ENCODE results near the gene TLN1.

Gene TLN1

DNA sequence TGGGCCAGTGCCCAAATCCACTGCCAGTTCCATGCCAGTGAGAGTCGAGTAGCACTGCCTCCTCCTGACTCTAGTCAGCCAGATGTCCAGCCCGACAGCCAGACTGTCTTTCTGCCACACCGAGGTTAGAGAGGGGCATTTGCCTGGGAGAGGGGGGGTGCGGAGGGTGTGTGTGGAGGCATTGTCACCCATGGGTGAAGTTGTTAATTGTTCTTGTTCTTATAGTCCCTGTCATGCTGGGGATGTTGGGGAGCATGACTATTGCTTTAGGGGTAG is 18.2 kb upstream of the TLN1 start:
- no peak for DNase-seq (ENCODE audit: low spot score)

DNA sequence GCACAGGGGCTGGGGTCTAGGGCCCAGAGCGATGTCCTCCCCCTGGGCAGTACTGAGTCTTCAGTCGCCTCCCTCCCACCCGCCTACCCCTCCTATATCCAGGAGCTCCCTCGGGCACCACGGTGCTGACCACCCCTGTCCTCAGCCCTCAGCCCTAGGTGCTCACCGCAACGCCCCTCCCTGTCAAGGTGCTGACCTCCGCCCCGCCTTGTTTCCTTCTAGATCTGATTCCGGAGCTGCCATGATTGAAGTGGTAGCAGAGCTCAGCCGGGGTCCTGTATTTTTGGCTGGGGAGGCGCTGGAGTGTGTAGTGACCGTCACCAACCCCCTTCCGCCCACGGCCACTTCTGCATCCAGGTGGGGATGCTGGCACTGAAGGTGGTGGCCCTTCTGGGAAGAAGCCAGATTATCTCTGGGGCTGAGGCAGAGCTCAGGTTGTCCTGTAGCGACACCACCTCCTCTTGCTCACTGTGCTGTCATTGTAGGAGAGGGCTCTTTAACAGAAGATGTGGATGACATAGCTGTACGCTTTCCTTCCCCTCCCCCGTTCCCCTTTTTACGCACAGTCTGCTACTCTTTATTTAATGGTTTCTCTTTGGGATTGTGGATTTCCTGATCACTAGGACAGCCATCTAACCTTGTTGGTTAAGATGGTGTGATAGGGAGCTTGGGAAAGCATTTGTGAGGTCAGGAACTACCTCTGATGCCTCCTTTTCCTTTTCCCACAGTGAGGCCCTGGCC is 17.7 kb upstream of the TLN1 start:
- no peak for DNase-seq (ENCODE audit: low spot score)

DNA sequence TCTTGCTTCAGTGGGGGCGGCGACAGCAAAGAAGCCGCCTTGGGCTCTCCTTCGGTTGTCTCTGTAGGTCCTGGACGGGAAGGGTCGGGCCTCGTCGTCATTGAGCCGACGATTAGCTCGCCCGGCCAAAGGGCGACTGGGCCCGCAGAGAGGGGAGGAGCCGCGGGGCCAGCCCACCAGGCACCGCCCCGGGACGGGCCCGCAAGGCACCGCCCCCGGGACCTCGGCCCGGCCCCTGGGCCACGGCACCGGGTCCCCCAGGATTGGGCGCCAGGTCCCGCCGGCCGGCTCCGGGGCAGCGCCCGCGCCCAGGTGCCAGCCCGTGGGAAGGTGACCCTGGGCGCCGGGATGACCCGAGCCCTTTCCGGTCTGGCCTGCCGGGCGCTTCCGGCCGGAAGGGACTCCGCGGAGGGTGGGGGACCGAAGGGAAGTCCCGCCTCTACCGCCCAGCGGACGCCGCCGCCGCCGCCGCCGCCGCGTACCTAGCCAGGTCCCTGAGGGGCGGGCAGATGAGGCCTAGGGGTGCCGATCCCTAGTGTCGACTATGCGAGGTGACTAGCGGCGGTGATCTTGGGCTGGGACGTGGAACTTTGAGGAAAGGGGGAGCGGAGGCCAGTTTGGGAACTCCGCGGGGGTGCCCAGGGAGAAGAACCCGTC is 17.0 kb upstream of the TLN1 start, which contains the start of the genes GBA2 and RGP1:
TSS of gene GBA2 (minus strand) at position 371 of the 657 bp plus-strand sequence. CDS start 524 bp downstream, outside the sequence.
TSS of gene RGP1 (plus strand) at position 430 of the 657 bp plus-strand sequence. CDS start 469 bp downstream, outside the sequence.
- peak; percentile 78 for DNase-seq (ENCODE audit: low spot score)

DNA sequence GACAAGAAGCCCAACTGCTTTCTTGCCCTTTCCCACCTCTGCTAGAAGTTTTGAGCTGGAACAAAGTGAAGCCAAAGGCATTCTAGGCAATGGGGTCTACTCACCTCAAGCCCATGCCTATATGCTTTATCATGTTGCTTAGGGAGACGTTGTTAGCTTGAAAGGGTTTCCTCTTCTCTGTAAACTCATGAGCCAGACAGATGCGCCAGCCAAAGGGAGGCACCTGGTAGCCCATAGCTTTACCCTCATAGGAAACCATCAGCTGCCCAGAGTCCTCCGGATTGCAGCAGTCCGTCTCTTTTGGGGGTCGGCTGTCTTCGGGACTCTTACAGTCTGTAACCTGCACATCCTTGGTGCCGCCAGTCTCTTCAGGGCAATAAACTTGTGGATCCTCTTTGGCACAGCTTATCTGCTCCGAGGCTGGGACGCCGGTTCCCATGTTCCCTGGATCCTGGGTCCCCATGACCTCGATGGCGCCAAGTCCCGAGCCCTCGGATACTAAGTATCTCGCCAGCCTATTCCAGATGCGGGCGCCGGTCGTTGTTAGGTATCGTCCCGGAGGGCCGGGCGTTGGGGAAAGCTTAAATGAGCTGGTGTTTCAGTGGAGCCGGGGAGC is 16.4 kb upstream of the TLN1 start:
- DNase-seq (ENCODE audit: low spot score) = no peak

DNA sequence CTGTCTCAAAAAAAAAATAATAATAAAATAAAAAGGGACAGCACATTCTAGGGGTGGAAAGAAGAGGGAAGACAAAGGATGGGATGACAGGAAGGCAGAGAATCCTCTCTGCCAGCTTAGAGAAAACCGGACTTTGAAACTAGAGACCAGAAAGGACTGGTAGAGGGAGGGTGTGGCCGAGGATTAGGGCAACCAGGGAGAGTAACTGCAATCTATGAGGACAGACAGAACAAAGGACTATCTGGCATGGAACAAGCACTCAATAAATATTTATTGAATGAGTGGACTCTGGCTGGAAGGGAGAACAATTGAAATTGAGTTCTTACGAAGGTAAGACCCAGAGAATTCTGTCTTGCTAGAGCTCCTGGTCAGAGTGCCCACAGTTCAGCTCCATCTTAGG is 14.6 kb upstream of the TLN1 start:
- no peak for DNase-seq (ENCODE audit: low spot score)

DNA sequence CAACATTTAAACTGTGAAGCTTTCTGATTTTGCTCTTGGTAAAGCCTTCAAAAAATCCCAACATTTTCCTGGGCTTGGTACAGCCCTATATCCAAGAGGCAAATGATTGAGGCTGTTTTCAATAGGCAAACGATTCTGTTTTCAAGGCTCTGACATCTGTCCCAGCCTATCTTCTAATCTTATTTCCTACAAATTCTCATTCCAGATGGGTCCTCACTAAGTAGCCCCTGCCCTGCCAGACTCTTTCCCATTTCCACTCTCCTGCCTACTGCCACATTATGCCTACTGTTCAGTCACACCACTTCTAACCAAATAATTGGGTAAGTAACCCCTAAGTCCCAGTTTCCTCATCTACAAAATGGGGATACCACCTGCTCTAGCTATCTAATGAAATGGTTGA is 13.6 kb upstream of the TLN1 start:
- DNase-seq (ENCODE audit: low spot score) = no peak

DNA sequence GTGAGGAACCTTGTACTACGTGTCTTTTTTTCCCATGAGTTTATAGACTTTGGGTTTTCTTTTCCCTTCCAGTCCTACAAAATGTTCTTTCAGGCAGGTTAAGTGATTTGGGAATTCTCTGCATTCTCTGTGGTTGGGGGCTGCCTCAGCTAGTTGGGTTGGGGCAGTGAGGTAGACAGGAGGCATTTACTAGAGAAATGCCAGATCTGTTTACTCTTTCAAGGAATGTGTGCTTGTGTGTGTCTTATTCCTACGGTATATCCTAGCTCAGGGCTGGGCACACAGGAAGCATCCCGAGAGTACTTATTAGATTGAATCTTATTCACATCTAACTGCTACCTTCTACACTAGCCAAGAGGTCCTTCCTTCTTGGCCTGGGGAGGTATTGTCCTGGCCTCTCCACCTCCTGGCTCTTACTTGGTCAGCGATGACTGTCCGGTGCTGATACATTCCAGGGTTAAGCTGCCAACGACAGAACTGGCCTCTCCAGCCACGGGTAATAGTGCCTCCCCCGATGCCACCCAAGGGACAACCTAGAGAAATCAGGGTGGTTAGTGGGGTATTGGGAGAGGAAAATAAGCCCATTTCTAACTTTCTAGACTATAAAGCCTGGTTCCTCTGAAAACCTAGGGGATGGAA is 12.0 kb upstream of the TLN1 start:
- DNase-seq (ENCODE audit: low spot score) = no peak

DNA sequence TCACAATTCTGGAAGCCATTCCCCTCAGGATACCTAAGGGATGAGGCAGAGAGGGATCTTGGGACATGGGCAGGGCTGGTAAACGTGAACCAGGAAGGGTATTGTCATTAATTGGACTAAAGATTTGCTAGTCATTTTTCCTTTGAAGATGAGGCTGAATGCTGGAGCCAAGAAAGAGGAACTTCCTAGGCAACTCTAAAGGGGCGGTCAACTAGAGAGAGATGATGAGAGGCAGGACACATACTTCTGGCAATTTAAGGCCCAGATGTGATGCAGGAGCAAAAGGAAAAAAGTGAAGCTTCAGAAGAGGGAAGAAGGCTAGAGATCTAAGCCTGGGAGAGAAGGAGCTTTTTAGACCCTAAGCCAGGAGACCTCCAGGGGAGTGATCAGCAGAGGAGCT is 11.5 kb upstream of the TLN1 start:
- DNase-seq (ENCODE audit: low spot score) = no peak

DNA sequence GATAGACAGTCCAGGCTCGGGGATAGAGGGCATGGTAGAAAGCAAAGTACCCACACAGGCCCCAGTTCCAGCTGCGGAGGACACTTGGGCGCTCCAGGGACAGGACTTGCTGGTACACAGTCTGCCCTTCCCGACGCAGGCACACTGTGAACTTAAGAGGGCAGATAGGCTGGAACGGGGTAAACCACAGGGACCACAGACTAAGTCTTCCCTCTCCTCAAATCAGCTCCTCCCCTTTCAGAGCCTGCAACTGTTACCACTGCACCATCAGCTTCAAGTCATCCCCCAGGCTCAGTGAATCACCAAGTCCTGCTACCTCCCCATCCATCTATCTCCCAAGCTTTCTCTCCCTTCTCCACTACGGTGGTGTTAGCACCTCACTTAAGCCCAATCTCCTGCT is 9.7 kb upstream of the TLN1 start:
- DNase-seq (ENCODE audit: low spot score) = no peak

DNA sequence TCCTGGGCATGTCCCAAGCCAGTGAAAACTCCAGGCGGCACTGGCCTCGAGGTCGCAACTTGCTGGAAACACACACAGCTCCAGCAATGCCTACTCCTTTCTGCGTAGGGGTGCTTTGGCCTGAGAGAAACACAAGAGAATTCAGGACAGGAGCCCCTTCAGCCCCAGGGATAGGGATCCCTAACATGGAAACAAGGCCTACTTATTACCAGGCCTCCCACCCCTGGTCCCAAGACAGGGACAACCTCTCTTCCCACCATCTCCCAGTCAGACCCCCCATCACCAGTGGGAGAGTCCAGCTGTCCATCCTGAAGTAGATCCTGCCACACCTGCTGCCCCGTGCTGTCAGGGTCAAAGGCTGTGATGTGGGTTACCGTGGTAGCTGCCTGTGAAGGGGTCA is 8.2 kb upstream of the TLN1 start:
- no peak for DNase-seq (ENCODE audit: low spot score)

DNA sequence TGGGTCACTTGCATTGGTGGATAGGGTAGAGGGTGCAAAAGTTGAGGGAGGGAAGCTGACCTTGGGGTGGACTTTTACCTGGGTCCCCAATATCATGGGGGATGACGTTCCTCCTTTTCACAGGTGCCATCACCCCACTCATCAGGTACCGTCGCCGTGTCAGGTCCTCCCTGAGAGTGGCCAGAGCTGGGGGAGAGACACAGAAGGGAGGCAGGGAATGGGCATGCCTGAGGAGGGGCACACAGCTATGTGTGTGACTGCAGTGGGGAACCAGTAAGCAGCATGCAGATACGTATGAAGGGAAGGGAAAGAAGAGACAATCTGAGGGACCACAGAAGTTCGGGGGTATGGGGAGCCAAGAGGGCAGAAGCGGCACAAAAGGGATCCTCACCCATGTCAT is 6.9 kb upstream of the TLN1 start:
- DNase-seq (ENCODE audit: low spot score) = no peak

DNA sequence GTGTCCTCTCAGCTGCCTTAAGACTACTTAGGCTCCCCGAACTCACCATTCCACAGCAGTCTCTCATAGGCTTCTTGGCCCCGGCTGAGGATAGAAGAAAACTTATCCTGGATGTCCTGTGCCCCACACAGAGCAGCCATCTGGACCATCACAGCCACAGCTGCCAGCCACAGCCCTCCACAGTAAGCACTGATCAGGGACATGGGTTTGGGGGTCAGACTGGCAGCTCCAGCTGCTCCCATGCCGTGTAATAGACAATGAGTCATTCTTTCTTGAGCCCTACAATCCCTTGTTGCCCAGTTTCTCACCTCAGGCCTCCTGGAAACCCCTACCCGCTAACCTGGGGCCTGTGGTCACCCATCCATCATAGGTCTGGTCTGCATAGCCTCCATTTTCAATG is 6.2 kb upstream of the TLN1 start:
- no peak for DNase-seq (ENCODE audit: low spot score)

DNA sequence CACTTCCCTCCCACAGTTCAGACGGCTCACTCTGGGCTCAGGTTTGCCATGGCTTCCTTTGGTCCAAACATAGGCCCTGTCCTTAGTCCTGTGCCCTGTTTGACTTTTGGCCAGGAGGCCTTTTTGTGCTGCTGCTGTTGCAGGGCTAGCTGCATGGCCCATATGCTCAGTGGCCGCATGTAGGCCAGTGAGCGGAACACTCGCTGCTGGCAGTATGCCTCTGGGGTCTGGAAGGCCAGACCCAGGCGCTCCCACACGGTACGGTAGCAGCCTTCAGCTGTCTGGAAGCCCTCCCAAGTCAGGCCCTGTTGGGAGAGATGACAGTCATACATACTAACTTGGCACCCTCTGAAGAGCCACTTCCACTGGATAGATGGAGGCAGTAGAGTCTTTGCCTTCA is 5.1 kb upstream of the TLN1 start:
- DNase-seq (ENCODE audit: low spot score) = no peak

DNA sequence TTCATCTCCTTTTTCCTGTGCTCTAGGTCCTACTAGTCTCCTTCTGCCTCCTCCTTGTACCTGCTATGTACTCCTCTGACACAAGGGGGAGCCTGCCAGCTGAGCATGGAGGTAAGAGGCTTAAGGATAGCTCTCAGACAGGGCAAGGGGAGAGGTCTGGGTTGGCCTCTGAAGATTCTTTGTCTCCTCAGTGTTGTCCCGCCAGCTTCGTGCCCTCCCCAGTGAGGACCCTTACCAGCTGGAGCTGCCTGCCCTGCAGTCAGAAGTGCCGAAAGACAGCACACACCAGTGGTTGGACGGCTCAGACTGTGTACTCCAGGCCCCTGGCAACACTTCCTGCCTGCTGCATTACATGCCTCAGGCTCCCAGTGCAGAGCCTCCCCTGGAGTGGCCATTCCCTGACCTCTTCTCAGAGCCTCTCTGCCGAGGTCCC is 4.2 kb upstream of the TLN1 start:
- DNase-seq (ENCODE audit: low spot score) = peak; percentile 76

DNA sequence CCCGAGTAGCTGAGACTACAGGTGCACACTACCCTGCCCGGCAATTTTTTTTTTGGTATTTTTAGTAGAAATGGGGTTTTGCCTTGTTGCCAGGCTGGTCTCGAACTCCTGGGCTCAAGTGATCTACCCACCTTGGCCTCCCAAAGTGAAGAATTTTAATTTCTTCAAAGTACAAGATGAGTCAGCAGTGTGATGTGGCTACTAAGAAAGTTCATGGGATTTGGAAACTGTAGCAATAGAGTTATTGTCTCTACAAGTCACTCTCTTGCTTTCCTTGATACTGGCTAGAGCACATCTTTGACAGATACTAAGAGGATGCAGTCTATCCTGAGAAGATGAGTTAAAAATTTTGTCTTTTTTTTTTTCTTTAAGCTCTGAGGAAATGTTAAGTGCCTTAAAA is 2.1 kb upstream of the TLN1 start:
- no peak for DNase-seq (ENCODE audit: low spot score)

DNA sequence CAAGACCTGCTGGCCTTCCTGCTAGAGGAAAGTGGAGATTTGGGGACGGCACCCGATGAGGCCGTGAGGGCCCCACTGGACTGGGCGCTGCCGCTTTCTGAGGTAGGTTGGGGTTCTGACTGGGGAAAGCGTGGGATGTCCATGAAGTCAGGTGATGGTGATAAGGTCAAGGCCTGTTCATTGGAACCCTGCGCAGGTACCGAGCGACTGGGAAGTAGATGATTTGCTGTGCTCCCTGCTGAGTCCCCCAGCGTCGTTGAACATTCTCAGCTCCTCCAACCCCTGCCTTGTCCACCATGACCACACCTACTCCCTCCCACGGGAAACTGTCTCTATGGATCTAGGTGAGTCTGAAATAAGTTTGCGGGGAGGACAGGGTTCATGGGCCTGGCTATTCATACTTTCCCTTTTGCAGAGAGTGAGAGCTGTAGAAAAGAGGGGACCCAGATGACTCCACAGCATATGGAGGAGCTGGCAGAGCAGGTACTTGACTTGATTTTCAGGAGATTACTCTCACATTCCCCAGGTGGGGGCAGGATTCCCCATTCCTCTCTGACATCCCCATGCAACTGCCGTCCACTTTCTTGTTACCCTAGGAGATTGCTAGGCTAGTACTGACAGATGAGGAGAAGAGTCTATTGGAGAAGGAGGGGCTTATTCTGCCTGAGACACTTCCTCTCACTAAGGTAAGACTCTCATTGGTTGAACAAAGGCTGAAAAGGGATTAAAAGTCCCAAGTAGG is 976 bp upstream of the TLN1 start:
- peak; percentile 77 for DNase-seq (ENCODE audit: low spot score)

DNA sequence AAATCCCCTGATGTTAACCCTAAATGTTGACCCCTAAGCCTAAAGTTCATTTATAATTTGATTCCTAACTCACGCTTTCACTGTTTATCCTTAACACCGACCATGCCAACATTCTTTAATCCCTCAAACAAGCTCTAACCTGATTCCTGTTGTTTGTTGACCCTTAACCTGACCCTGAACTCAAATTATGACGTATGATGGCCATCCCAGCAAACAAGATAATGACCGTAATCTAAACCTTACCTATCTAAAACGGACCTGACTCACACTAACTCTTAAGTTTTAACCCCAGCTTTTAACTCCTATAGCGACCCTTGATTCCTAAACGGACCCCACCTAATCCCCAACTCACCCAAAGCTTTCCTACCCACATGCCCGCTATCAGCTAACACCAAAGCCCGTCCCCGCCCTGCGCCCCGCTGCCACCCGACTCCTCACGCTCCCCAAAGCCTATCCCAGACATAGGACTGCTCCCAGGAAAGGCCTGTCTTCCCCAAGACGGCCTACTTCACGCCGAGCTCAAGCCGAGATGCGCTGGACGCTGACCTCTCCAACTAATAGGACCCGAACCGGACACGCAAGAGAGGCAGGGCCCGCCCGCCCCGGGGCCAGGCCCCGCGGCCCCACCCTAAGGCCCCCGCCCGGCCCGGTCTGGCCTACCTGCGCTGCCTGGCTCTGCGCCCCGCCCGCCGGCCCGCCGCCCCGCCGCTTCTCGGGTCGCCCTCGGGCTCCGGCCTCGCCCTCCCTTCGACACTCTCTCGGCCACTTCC is 395 bp downstream of the TLN1 start:
- no peak for DNase-seq (ENCODE audit: low spot score)

DNA sequence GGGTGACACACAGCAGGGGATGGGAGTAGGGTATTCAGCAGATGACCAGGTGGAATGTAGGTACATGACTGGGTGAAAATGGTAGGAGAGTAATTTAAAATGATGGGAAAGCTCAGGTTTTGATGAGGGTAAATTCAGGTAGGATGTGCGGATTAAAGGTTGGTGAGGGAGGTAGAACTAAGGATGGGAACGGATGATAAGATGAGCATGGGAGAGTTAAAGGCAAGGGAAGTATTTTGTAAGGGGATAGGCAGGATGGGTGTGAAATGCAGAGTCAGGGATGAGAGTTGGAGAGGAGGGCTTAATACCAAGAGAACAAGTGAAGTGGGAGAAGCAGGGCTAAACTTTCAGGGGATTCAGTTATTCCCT is 1.5 kb downstream of the TLN1 start:
- no peak for DNase-seq (ENCODE audit: low spot score)

DNA sequence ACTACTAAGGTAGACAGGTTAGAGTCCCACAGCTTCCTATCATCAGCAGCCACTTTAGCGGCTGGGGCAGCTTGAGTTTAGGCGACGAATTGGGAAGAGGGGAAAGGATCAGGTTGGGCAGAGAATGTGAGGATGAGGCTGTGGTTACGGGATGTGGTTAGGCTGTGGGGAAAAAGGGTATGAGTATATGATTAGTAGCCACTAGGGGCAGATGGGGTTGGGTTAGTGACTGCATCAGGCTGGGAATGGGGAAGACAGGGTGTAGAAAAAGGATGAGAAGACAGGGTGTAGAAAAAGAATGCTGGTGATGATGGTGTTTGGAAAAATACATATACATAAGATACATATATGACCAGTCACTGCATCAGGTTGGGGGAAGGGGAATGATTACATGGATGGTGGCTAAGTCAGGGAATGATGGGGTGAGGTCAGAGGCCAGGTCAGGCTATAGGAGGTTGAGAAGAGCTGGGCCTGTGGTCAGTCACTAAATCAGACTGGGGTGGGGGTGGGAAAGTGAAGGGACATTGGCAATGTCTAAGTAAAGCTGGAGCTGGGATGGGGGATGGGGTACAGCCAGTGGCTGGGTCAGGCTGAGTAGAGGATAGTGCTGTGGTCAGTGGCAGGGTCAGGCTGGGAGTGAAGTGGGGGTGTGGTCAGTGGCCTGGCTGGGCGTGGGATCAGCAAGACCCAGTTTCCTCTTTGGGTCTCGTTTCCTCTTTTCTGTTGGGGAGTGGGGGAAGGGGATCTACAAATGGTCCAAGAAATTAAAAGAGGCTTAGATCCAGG is 2.1 kb downstream of the TLN1 start:
- peak; percentile 93 for DNase-seq (ENCODE audit: low spot score)

DNA sequence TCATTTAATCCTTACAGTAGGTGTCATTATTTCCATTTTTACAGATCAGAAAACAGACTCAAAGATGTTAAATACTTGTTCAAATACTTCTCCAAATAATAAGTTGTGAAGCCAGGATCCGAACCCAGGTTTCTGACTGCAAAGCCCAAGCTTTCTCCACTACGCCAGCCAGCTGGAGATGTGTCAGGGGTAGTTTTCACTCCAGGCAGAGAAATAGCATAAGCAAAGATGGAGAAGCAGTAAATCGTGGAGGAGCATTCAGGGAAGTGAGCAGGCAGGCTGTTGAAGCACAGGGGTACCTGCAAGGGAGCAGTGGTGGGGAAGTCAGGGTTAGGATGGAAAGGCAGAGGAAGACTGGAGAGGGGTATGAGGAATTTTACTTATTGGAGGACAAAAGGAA is 2.9 kb downstream of the TLN1 start:
- no peak for DNase-seq (ENCODE audit: low spot score)
